ENCODE data around the gene ALOX12B. TPM values are rescaled to one million over a fixed set of nuclear protein-coding genes. Genes with fewer than 3 reads are reported as not detected.

Gene ALOX12B
- polyA plus RNA-seq, result 0.41 TPM

GRCh38 chr17:8087075-8087951, at the start of gene ALOX12B:
Gene ALOX12B, minus strand, starts transcription at chr17:8087716. Its CDS starts 274 bp downstream, at chr17:8087442.
- peaks cover 16 to 23% (median 22%) of the 10 kb centered on the region in 3 donors for H3K4me1 Mint-ChIP-seq
- peaks cover 6% of the 10 kb centered on the region for H3K27me3 Mint-ChIP-seq
- H3K9me3 Mint-ChIP-seq, result no peaks in the 10 kb centered on the region
- peak within 1 kb of the TSS in 1 of 3 donors; percentile 83 for H3K27ac Mint-ChIP-seq
- H3K4me3 Mint-ChIP-seq, result peak within 1 kb of the TSS in 1 of 4 donors; percentile 54
- no peaks in the 10 kb centered on the region for H3K36me3 Mint-ChIP-seq

- Mint-ChIP-seq H3K27me3 (peaks cover 4% of the 10 kb centered on the region), H3K4me3 (no peak overlapping the region), H3K9me3 (no peaks in the 10 kb centered on the region), H3K36me3 (no peaks in the 10 kb centered on the region), H3K27ac (peak overlapping the region in 1 of 3 donors; percentile 26), H3K4me1 (no peaks in the 10 kb centered on the region)
Measured at GRCh38 chr17:8133941-8134340, 46.4 kb upstream of the ALOX12B start.

GRCh38 chr17:8133399-8133798, 45.9 kb upstream of the ALOX12B start:
- H3K27ac Mint-ChIP-seq, result peak overlapping the region in 1 of 3 donors; percentile 44
- H3K4me1 Mint-ChIP-seq, result peaks cover 0 to under 1% (median 0%) of the 10 kb centered on the region in 3 donors
- peaks cover 4% of the 10 kb centered on the region for H3K27me3 Mint-ChIP-seq
- H3K9me3 Mint-ChIP-seq, result no peaks in the 10 kb centered on the region
- no peaks in the 10 kb centered on the region for H3K36me3 Mint-ChIP-seq
- H3K4me3 Mint-ChIP-seq, result no peak overlapping the region

- H3K4me1 Mint-ChIP-seq, result peaks cover 4 to 6% (median 5%) of the 10 kb centered on the region in 3 donors
- H3K9me3 Mint-ChIP-seq, result no peaks in the 10 kb centered on the region
- H3K27ac Mint-ChIP-seq, result peak overlapping the region in 1 of 3 donors; percentile 61
- peak overlapping the region in 2 of 4 donors; percentile 24 to 39 for H3K4me3 Mint-ChIP-seq
- no peaks in the 10 kb centered on the region for H3K36me3 Mint-ChIP-seq
- H3K27me3 Mint-ChIP-seq, result peaks cover 8% of the 10 kb centered on the region
Measured at GRCh38 chr17:8131844-8132441, 44.4 kb upstream of the ALOX12B start.

GRCh38 chr17:8128125-8128784, 40.7 kb upstream of the ALOX12B start:
- Mint-ChIP-seq H3K4me1 (peaks cover 25 to 27% (median 25%) of the 10 kb centered on the region in 3 donors), H3K4me3 (peak overlapping the region in 2 of 4 donors; percentile 17 to 41), H3K27me3 (peaks cover 27% of the 10 kb centered on the region), H3K27ac (peak overlapping the region in 1 of 3 donors; percentile 67), H3K9me3 (no peaks in the 10 kb centered on the region), H3K36me3 (no peaks in the 10 kb centered on the region)

GRCh38 chr17:8126491-8127066, 39.1 kb upstream of the ALOX12B start:
- Mint-ChIP-seq H3K27me3 (peaks cover 37% of the 10 kb centered on the region), H3K4me1 (peaks cover 29 to 31% (median 31%) of the 10 kb centered on the region in 3 donors), H3K4me3 (peak overlapping the region; percentile 92 to 98 (median 95)), H3K27ac (peak overlapping the region; percentile 89 to 99 (median 97)), H3K36me3 (no peaks in the 10 kb centered on the region), H3K9me3 (no peaks in the 10 kb centered on the region)

GRCh38 chr17:8125947-8126490, 38.5 kb upstream of the ALOX12B start:
- Mint-ChIP-seq H3K9me3 (no peaks in the 10 kb centered on the region), H3K36me3 (no peaks in the 10 kb centered on the region), H3K27me3 (peaks cover 37% of the 10 kb centered on the region), H3K4me1 (peaks cover 31 to 33% (median 32%) of the 10 kb centered on the region in 3 donors), H3K4me3 (peak overlapping the region; percentile 92 to 98 (median 94)), H3K27ac (peak overlapping the region; percentile 89 to 99 (median 97))

- Mint-ChIP-seq H3K9me3 (no peaks in the 10 kb centered on the region), H3K36me3 (no peaks in the 10 kb centered on the region), H3K27ac (peak overlapping the region; percentile 89 to 99 (median 97)), H3K4me3 (peak overlapping the region; percentile 92 to 98 (median 94)), H3K27me3 (peaks cover 39% of the 10 kb centered on the region), H3K4me1 (peaks cover 34 to 38% (median 38%) of the 10 kb centered on the region in 3 donors)
Measured at GRCh38 chr17:8125154-8125946, 37.8 kb upstream of the ALOX12B start.

- Mint-ChIP-seq H3K27me3 (peaks cover 38% of the 10 kb centered on the region), H3K9me3 (peaks cover 0 to under 1% (median 0%) of the 10 kb centered on the region in 3 donors), H3K36me3 (no peaks in the 10 kb centered on the region), H3K27ac (peak overlapping the region; percentile 89 to 99 (median 97)), H3K4me3 (peak overlapping the region; percentile 92 to 98 (median 93)), H3K4me1 (peaks cover 40 to 46% (median 45%) of the 10 kb centered on the region in 3 donors)
Measured at GRCh38 chr17:8124350-8125153, 37.0 kb upstream of the ALOX12B start.

GRCh38 chr17:8123695-8124349, 36.3 kb upstream of the ALOX12B start, which contains the start of gene HES7:
Gene HES7, minus strand, starts transcription at chr17:8124106. Its CDS starts 22 bp downstream, at chr17:8124084.
- Mint-ChIP-seq H3K27ac (peak within 1 kb of the TSS; percentile 89 to 99 (median 97)), H3K27me3 (peaks cover 40% of the 10 kb centered on the region), H3K4me1 (peaks cover 45 to 53% (median 48%) of the 10 kb centered on the region in 3 donors), H3K36me3 (peaks cover 1% of the 10 kb centered on the region), H3K4me3 (peak within 1 kb of the TSS; percentile 92 to 98 (median 93)), H3K9me3 (peaks cover 0 to 5% (median 0%) of the 10 kb centered on the region in 3 donors)

GRCh38 chr17:8122924-8123694, 35.6 kb upstream of the ALOX12B start:
- Mint-ChIP-seq H3K9me3 (peaks cover 0 to 5% (median 0%) of the 10 kb centered on the region in 3 donors), H3K27ac (peak overlapping the region; percentile 29 to 90 (median 89)), H3K4me1 (peaks cover 51 to 57% (median 54%) of the 10 kb centered on the region in 3 donors), H3K36me3 (peaks cover 2% of the 10 kb centered on the region), H3K27me3 (peaks cover 43% of the 10 kb centered on the region), H3K4me3 (peak overlapping the region; percentile 92 to 98 (median 93))

All from IgD-negative memory B cell (primary cell).